HepG2 (cell line): ENCODE results near the gene BACH2. TPM values are rescaled to one million over a fixed set of nuclear protein-coding genes. Genes with fewer than 3 reads are reported as not detected.

Experiments
- ASH2L ChIP-seq: fragments of 300-600, 200-600 bp; sonication (generic); IDR thresholded peaks from 2 replicates; pipeline ENCODE4 v1.7.0; 2017; ENCODE audit warnings: low read depth, mild to moderate bottlenecking, moderate library complexity, mixed read lengths, low read length; ENCODE audit not compliant: insufficient read length
- BRD4 ChIP-seq: sonication (generic); formaldehyde crosslinking; IDR thresholded peaks from 2 replicates; pipeline ENCODE4 v1.4.0; 2020; ENCODE audit warnings: missing genetic modification reagents
- FOXA1 ChIP-seq, 2 experiments: fragments of 450-650 bp in 1 of 2; sonication (generic) in 1 of 2; formaldehyde crosslinking in 1 of 2; IDR thresholded peaks; 2 replicates each; pipeline versions ENCODE4 v1.4.0 to v1.6.1; 2016 to 2020; ENCODE audit warnings: missing genetic modification reagents in 1 of 2
- LCORL ChIP-seq, 2 experiments: fragments of 450-650 bp in 1 of 2; sonication (generic) in 1 of 2; formaldehyde crosslinking in 1 of 2; IDR thresholded peaks; 2 replicates each; pipeline versions ENCODE4 v1.5.0 to v1.6.1; 2017 to 2020; ENCODE audit warnings: antibody characterized with exemption in 1 of 2, missing genetic modification reagents in 1 of 2
- MEF2D ChIP-seq: sonication (generic); formaldehyde crosslinking; IDR thresholded peaks from 2 replicates; pipeline ENCODE4 v1.5.1; 2020; ENCODE audit warnings: mild to moderate bottlenecking, missing genetic modification reagents
- NR1H2 ChIP-seq: sonication (generic); formaldehyde crosslinking; IDR thresholded peaks from 2 replicates; pipeline ENCODE4 v1.8.1; 2022; ENCODE audit warnings: low read depth, missing genetic modification reagents, borderline replicate concordance
- PTBP1 ChIP-seq: fragments of 200-400 bp; formaldehyde crosslinking; IDR thresholded peaks from 2 replicates; pipeline ENCODE4 v1.6.1; 2018; ENCODE audit warnings: low read length, low read depth; ENCODE audit not compliant: poor library complexity, severe bottlenecking
- REPIN1 ChIP-seq: sonication (generic); formaldehyde crosslinking; IDR thresholded peaks from 2 replicates; pipeline ENCODE4 v1.8.0; 2022; ENCODE audit warnings: missing genetic modification reagents, low read depth, mild to moderate bottlenecking, borderline replicate concordance
- TOE1 ChIP-seq: sonication (generic); formaldehyde crosslinking; IDR thresholded peaks from 2 replicates; pipeline ENCODE4 v1.4.0; 2020; ENCODE audit warnings: mild to moderate bottlenecking, missing genetic modification reagents
- ZBTB20 ChIP-seq: sonication (generic); formaldehyde crosslinking; IDR thresholded peaks from 2 replicates; pipeline ENCODE4 v1.8.1; 2023; ENCODE audit warnings: missing genetic modification reagents, low read depth, mild to moderate bottlenecking, borderline replicate concordance
- ZKSCAN1 ChIP-seq: fragments of 150-350 bp; IDR thresholded peaks from 2 replicates; pipeline ENCODE4 v1.6.1; 2014; ENCODE audit warnings: low read length
- ZNF260 ChIP-seq: sonication (generic); formaldehyde crosslinking; IDR thresholded peaks from 2 replicates; pipeline ENCODE4 v1.4.0; 2020; ENCODE audit warnings: missing genetic modification reagents, low read depth, mild to moderate bottlenecking, borderline replicate concordance
- ZNF326 ChIP-seq: sonication (generic); formaldehyde crosslinking; IDR thresholded peaks from 2 replicates; pipeline ENCODE4 v1.4.0; 2020; ENCODE audit warnings: missing genetic modification reagents, borderline replicate concordance
- ZNF570 ChIP-seq: sonication (generic); formaldehyde crosslinking; IDR thresholded peaks from 2 replicates; pipeline ENCODE4 v1.4.0; 2020; ENCODE audit warnings: mild to moderate bottlenecking, missing genetic modification reagents, borderline replicate concordance
- ZNF589 ChIP-seq: sonication (generic); formaldehyde crosslinking; conservative IDR thresholded peaks from 2 replicates; pipeline ENCODE4 v1.8.0; 2022; ENCODE audit warnings: mild to moderate bottlenecking, moderate library complexity, missing genetic modification reagents
- ZNF605 ChIP-seq: sonication (generic); formaldehyde crosslinking; IDR thresholded peaks from 2 replicates; pipeline ENCODE4 v1.8.0; 2022; ENCODE audit warnings: mild to moderate bottlenecking, missing genetic modification reagents
- ZNF891 ChIP-seq: sonication (generic); formaldehyde crosslinking; IDR thresholded peaks from 2 replicates; pipeline ENCODE4 v1.5.0; 2020; ENCODE audit warnings: mild to moderate bottlenecking, missing genetic modification reagents
- polyA plus RNA-seq, 8 experiments: library from polyadenylated mRNA; depleted of rRNA in 3 of 8; stranded (reverse) in 7 of 8; unstranded in 1 of 8; fragments of >200 nt; fragmentation: Illumina TruSeq in 4 of 8; extraction: Trizol in 4 of 8; gene quantifications; 2 replicates each; pipeline versions ENCODE4 v1.2.1 to v1.2.3, GENCODE V29; 2011 to 2016; ENCODE audit warnings: low read depth in 4 of 8, missing spikeins in 1 of 8, mixed read lengths in 1 of 8; ENCODE audit not compliant: insufficient read depth in 1 of 8
- total RNA-seq, 5 experiments: library from RNA; depleted of rRNA; stranded (reverse); fragments of >200 nt; fragmentation: Illumina TruSeq; extraction: Trizol; gene quantifications; 2 replicates each; pipeline ENCODE4 v1.2.3, GENCODE V29; 2016; ENCODE audit warnings: low read depth in 1 of 5
- TF ChIP-seq, protein P1 (sequence below): sonication (generic); formaldehyde crosslinking; IDR thresholded peaks from 2 replicates; pipeline ENCODE4 v1.4.0; 2020; ENCODE audit warnings: missing genetic modification reagents
- TF ChIP-seq, protein P2 (sequence below): sonication (generic); formaldehyde crosslinking; IDR thresholded peaks from 2 replicates; pipeline ENCODE4 v1.4.0; 2020; ENCODE audit warnings: mild to moderate bottlenecking, missing genetic modification reagents
- TF ChIP-seq, protein P3 (sequence below): sonication (generic); formaldehyde crosslinking; IDR thresholded peaks from 2 replicates; pipeline ENCODE4 v1.4.0; 2020; ENCODE audit warnings: missing genetic modification reagents
- TF ChIP-seq, protein P4 (sequence below): sonication (generic); formaldehyde crosslinking; IDR thresholded peaks from 2 replicates; pipeline ENCODE4 v1.4.0; 2020; ENCODE audit warnings: missing genetic modification reagents

The BACH2 gene
- total and polyA plus RNA-seq, 2 of the 13 experiments (the other 11 are each of a cell fraction or from before 2014, with no cell fraction given): 0.01 TPM; not detected in 1

DNA sequence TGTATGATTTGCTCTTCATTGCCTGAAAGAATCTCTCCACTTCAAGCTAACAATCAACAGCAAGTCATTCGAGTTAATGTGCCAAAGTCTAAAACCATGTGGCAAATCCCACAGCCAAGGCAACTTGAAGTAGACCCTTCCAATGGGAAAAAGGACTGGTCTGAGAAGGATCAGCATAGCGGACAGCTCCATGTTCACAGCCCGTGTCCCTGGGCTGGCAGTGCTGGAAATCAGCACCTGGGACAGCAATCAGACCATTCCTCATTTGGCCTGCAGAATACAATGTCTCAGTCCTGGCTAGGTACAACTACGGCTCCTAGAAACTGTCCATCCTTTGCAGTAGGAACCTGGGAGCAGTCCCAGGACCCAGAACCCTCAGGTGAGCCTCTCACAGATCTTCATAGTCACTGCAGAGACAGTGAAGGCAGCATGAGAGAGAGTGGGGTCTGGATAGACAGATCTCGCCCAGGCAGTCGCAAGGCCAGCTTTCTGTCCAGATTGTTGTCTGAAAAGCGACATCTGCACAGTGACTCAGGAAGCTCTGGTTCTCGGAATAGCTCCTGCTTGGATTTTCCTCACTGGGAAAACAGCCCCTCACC is 401.3 kb downstream of the BACH2 start (continued):
- TF ChIP-seq, protein P1, sequence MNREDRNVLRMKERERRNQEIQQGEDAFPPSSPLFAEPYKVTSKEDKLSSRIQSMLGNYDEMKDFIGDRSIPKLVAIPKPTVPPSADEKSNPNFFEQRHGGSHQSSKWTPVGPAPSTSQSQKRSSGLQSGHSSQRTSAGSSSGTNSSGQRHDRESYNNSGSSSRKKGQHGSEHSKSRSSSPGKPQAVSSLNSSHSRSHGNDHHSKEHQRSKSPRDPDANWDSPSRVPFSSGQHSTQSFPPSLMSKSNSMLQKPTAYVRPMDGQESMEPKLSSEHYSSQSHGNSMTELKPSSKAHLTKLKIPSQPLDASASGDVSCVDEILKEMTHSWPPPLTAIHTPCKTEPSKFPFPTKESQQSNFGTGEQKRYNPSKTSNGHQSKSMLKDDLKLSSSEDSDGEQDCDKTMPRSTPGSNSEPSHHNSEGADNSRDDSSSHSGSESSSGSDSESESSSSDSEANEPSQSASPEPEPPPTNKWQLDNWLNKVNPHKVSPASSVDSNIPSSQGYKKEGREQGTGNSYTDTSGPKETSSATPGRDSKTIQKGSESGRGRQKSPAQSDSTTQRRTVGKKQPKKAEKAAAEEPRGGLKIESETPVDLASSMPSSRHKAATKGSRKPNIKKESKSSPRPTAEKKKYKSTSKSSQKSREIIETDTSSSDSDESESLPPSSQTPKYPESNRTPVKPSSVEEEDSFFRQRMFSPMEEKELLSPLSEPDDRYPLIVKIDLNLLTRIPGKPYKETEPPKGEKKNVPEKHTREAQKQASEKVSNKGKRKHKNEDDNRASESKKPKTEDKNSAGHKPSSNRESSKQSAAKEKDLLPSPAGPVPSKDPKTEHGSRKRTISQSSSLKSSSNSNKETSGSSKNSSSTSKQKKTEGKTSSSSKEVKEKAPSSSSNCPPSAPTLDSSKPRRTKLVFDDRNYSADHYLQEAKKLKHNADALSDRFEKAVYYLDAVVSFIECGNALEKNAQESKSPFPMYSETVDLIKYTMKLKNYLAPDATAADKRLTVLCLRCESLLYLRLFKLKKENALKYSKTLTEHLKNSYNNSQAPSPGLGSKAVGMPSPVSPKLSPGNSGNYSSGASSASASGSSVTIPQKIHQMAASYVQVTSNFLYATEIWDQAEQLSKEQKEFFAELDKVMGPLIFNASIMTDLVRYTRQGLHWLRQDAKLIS (CRISPR knock-in tag): no peak
- TF ChIP-seq ZBTB20 (CRISPR knock-in tag): no peak
- no peak for TF ChIP-seq ZNF326 (CRISPR knock-in tag)
- TF ChIP-seq, protein P2, sequence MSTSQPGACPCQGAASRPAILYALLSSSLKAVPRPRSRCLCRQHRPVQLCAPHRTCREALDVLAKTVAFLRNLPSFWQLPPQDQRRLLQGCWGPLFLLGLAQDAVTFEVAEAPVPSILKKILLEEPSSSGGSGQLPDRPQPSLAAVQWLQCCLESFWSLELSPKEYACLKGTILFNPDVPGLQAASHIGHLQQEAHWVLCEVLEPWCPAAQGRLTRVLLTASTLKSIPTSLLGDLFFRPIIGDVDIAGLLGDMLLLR (CRISPR knock-in tag): no peak
- peak; percentile 95 for TF ChIP-seq ZNF589 (CRISPR knock-in tag)
- no peak for TF ChIP-seq ZNF570 (CRISPR knock-in tag)
- no peak for TF ChIP-seq PTBP1
- TF ChIP-seq ASH2L: no peak
- TF ChIP-seq REPIN1 (CRISPR knock-in tag): peak; percentile 59; the same call in 1 of the 2 replicates
- no peak for TF ChIP-seq FOXA1 (IDR thresholded peaks at IDR 0.05)
- no peak for TF ChIP-seq FOXA1 (CRISPR knock-in tag; IDR thresholded peaks at IDR 0.05)
- no peak for TF ChIP-seq BRD4 (CRISPR knock-in tag)
- TF ChIP-seq ZNF891: peak; percentile 44; the same call in 1 of the 2 replicates
- no peak for TF ChIP-seq ZNF260 (CRISPR knock-in tag)
- TF ChIP-seq, protein P3, sequence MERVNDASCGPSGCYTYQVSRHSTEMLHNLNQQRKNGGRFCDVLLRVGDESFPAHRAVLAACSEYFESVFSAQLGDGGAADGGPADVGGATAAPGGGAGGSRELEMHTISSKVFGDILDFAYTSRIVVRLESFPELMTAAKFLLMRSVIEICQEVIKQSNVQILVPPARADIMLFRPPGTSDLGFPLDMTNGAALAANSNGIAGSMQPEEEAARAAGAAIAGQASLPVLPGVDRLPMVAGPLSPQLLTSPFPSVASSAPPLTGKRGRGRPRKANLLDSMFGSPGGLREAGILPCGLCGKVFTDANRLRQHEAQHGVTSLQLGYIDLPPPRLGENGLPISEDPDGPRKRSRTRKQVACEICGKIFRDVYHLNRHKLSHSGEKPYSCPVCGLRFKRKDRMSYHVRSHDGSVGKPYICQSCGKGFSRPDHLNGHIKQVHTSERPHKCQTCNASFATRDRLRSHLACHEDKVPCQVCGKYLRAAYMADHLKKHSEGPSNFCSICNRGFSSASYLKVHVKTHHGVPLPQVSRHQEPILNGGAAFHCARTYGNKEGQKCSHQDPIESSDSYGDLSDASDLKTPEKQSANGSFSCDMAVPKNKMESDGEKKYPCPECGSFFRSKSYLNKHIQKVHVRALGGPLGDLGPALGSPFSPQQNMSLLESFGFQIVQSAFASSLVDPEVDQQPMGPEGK (CRISPR knock-in tag): no peak
- TF ChIP-seq TOE1: no peak
- TF ChIP-seq LCORL (IDR thresholded peaks at IDR 0.05): no peak
- TF ChIP-seq LCORL (CRISPR knock-in tag; IDR thresholded peaks at IDR 0.05): no peak
- no peak for TF ChIP-seq NR1H2 (CRISPR knock-in tag)
- TF ChIP-seq MEF2D (CRISPR knock-in tag): peak; percentile 55; the same call in 1 of the 2 replicates
- TF ChIP-seq ZKSCAN1: no peak
- TF ChIP-seq, protein P4, sequence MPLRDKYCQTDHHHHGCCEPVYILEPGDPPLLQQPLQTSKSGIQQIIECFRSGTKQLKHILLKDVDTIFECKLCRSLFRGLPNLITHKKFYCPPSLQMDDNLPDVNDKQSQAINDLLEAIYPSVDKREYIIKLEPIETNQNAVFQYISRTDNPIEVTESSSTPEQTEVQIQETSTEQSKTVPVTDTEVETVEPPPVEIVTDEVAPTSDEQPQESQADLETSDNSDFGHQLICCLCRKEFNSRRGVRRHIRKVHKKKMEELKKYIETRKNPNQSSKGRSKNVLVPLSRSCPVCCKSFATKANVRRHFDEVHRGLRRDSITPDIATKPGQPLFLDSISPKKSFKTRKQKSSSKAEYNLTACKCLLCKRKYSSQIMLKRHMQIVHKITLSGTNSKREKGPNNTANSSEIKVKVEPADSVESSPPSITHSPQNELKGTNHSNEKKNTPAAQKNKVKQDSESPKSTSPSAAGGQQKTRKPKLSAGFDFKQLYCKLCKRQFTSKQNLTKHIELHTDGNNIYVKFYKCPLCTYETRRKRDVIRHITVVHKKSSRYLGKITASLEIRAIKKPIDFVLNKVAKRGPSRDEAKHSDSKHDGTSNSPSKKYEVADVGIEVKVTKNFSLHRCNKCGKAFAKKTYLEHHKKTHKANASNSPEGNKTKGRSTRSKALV (CRISPR knock-in tag): peak; percentile 56; the same call in 1 of the 2 replicates
- peak; percentile 56; the same call in 1 of the 2 replicates for TF ChIP-seq ZNF605
